ENCODE measurements around the gene TREH.

The TREH gene

DNA sequence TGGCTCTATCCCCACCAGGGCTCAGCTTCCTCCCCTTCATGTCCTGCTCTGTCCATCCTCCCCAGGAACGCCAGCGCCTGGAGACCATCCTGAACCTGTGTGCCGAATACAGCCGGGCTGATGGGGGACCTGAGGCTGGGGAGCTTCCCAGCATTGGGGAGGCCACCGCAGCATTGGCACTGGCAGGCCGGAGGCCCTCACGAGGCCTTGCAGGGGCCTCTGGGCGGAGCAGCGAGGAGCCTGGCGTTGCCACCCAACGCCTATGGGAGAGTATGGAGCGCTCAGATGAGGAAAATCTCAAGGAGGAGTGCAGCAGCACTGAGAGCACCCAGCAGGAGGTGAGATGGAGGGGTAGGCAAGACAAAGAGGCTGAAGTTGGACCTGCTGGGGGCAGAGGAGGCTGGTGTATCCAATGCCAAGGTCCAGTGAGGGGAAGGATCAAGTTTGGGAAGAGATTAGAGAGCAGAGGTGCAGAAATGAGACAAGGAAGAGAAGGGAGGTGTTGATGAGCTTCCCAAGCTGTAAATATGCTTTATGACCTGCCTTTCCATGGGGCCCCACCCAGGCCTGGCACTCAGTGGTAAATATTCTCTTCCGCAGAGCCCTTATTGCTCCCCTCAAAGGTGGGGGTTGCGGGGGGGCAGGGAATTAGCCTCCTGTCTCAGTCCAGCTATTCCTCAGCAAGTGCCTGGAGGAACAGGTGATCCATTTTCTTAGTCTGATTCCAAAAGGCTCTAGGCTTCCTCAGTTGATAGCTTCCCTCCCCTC is 48.1 kb downstream of the TREH start:
- Histone ChIP-seq H3K9me3 (ENCODE audit: control insufficient read depth in 1 of 2, low read length in 2 of 2) (no peaks in the 10 kb centered on the region), H3K27ac (ENCODE audit: low read depth, low read length) (no peak overlapping the region), H3K9ac (ENCODE audit: low read depth in 1 of 2, low read length in 2 of 2) (peak overlapping the region in 1 of 2 donors; percentile 49), H3K36me3 (ENCODE audit: control insufficient read depth in 1 of 2, insufficient read depth in 2 of 2, low read length in 2 of 2) (peaks cover 0 to 7% of the 10 kb centered on the region in 2 donors), H3K4me3 (ENCODE audit: low read depth in 1 of 2, low read length in 2 of 2) (peak overlapping the region in 1 of 2 donors; percentile 73), H3K4me1 (ENCODE audit: control insufficient read depth in 1 of 2, insufficient read depth in 2 of 2, low read length in 2 of 2) (peaks cover 55 to 62% of the 10 kb centered on the region in 2 donors), H3K27me3 (ENCODE audit: control insufficient read depth in 1 of 2, insufficient read depth in 2 of 2, low read length in 2 of 2) (no peaks in the 10 kb centered on the region)

DNA sequence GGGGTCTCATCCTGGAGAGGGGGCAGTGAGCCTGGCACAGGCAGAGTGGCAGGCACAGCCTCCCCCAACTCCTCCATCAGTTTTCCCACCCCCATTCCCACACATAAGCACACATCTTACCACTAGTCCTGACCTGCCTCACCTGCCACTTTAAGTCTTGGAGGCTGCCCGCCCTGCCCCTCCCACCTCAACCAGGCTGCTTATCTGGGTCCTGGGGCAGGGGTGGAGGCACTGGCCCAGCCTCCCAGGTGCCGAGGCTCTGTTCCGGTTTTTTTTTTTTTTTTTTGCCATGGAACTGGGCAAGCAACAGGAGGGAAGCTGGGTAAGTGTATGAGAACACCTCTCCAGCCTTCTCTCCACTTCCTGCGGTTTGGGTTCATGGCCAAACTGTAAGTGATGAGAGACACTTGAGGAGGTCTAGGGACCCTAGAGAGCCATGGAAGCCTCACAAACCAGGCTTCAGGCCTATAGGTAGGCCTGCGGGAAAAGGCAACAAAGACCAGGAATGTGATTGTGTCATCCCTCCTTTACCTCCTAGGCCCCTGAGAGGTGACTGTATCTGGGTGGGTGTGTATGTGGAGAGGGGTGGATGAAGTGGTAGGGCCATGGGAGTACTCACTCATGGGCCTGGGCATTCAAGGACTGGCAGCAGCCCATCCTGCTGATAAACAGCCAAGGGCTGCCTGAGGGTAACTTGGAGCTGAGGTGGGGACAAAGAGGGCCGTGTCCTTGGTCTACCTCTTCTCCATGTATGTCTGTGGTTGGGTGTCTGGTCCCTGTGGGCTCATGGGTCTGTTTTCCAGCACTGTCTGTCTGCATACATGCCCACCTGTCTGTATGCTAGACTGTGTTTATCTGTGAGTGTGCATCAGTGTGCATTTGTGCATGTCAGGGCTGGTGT is 49.4 kb downstream of the TREH start:
- Histone ChIP-seq H3K4me1 (ENCODE audit: control insufficient read depth in 1 of 2, insufficient read depth in 2 of 2, low read length in 2 of 2) (peaks cover 50 to 63% of the 10 kb centered on the region in 2 donors), H3K27ac (ENCODE audit: low read depth, low read length) (no peak overlapping the region), H3K9me3 (ENCODE audit: control insufficient read depth in 1 of 2, low read length in 2 of 2) (no peaks in the 10 kb centered on the region), H3K36me3 (ENCODE audit: control insufficient read depth in 1 of 2, insufficient read depth in 2 of 2, low read length in 2 of 2) (peaks cover 0 to 8% of the 10 kb centered on the region in 2 donors), H3K4me3 (ENCODE audit: low read depth in 1 of 2, low read length in 2 of 2) (peak overlapping the region; percentile 53 to 73), H3K9ac (ENCODE audit: low read depth in 1 of 2, low read length in 2 of 2) (peak overlapping the region; percentile 49 to 58), H3K27me3 (ENCODE audit: control insufficient read depth in 1 of 2, insufficient read depth in 2 of 2, low read length in 2 of 2) (no peaks in the 10 kb centered on the region)

- Histone ChIP-seq H3K9ac (ENCODE audit: low read depth in 1 of 2, low read length in 2 of 2) (no peak overlapping the region), H3K27ac (ENCODE audit: low read depth, low read length) (no peak overlapping the region), H3K27me3 (ENCODE audit: control insufficient read depth in 1 of 2, insufficient read depth in 2 of 2, low read length in 2 of 2) (no peaks in the 10 kb centered on the region), H3K9me3 (ENCODE audit: control insufficient read depth in 1 of 2, low read length in 2 of 2) (no peaks in the 10 kb centered on the region), H3K4me3 (ENCODE audit: low read depth in 1 of 2, low read length in 2 of 2) (no peak overlapping the region), H3K4me1 (ENCODE audit: control insufficient read depth in 1 of 2, insufficient read depth in 2 of 2, low read length in 2 of 2) (peaks cover 46 to 59% of the 10 kb centered on the region in 2 donors), H3K36me3 (ENCODE audit: control insufficient read depth in 1 of 2, insufficient read depth in 2 of 2, low read length in 2 of 2) (peaks cover 0 to 9% of the 10 kb centered on the region in 2 donors)
Observed at GRCh38 chr11:118628861-118629549, 50.4 kb downstream of the TREH start.

DNA sequence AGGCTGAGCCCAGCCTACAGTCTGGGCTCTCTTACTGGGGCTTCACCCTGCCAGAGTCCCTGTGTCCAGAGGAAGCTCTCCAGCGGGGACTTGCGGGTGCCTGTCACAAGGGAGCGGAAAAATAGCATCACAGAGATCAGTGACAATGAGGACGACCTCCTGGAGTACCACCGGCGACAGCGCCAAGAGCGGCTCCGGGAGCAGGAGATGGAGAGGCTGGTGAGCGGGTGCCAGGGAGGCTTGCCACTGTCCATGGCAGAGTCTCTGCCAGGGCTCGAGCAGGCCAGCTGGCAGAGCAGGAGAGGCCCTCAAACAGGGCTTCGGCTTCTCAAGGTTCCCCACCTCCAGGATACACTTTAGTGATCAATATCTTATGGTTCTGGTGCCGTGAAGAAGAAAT is 51.0 kb downstream of the TREH start:
- Histone ChIP-seq H3K36me3 (ENCODE audit: control insufficient read depth in 1 of 2, insufficient read depth in 2 of 2, low read length in 2 of 2) (peaks cover 0 to 9% of the 10 kb centered on the region in 2 donors), H3K27me3 (ENCODE audit: control insufficient read depth in 1 of 2, insufficient read depth in 2 of 2, low read length in 2 of 2) (no peaks in the 10 kb centered on the region), H3K9me3 (ENCODE audit: control insufficient read depth in 1 of 2, low read length in 2 of 2) (no peaks in the 10 kb centered on the region), H3K4me3 (ENCODE audit: low read depth in 1 of 2, low read length in 2 of 2) (no peak overlapping the region), H3K9ac (ENCODE audit: low read depth in 1 of 2, low read length in 2 of 2) (no peak overlapping the region), H3K27ac (ENCODE audit: low read depth, low read length) (no peak overlapping the region), H3K4me1 (ENCODE audit: control insufficient read depth in 1 of 2, insufficient read depth in 2 of 2, low read length in 2 of 2) (peaks cover 41 to 53% of the 10 kb centered on the region in 2 donors)

DNA sequence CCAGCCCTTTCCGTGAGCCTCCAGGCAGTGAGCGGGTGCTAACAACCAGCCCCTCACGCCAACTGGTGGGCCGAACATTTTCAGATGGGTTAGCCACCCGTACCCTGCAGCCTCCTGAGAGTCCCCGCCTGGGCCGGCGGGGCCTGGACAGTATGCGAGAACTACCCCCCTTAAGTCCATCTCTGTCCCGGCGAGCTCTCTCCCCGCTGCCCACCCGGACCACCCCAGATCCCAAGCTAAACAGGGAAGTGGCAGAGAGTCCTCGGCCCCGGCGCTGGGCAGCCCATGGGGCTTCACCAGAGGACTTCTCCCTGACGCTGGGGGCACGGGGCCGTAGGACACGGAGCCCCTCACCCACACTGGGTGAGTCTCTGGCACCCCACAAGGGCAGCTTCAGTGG is 51.4 kb downstream of the TREH start:
- H3K36me3 ChIP-seq (ENCODE audit: control insufficient read depth in 1 of 2, insufficient read depth in 2 of 2, low read length in 2 of 2): peaks cover 0 to 9% of the 10 kb centered on the region in 2 donors
- H3K9me3 ChIP-seq (ENCODE audit: control insufficient read depth in 1 of 2, low read length in 2 of 2): no peaks in the 10 kb centered on the region
- peaks cover 42 to 49% of the 10 kb centered on the region in 2 donors for H3K4me1 ChIP-seq (ENCODE audit: control insufficient read depth in 1 of 2, insufficient read depth in 2 of 2, low read length in 2 of 2)
- H3K27ac ChIP-seq (ENCODE audit: low read depth, low read length): no peak overlapping the region
- H3K9ac ChIP-seq (ENCODE audit: low read depth in 1 of 2, low read length in 2 of 2): no peak overlapping the region
- no peak overlapping the region for H3K4me3 ChIP-seq (ENCODE audit: low read depth in 1 of 2, low read length in 2 of 2)
- no peaks in the 10 kb centered on the region for H3K27me3 ChIP-seq (ENCODE audit: control insufficient read depth in 1 of 2, insufficient read depth in 2 of 2, low read length in 2 of 2)

GRCh38 chr11:118627566-118627965 is 51.9 kb downstream of the TREH start:
- no peaks in the 10 kb centered on the region for H3K9me3 ChIP-seq (ENCODE audit: control insufficient read depth in 1 of 2, low read length in 2 of 2)
- H3K4me1 ChIP-seq (ENCODE audit: control insufficient read depth in 1 of 2, insufficient read depth in 2 of 2, low read length in 2 of 2): peaks cover 47 to 48% of the 10 kb centered on the region in 2 donors
- no peak overlapping the region for H3K4me3 ChIP-seq (ENCODE audit: low read depth in 1 of 2, low read length in 2 of 2)
- no peak overlapping the region for H3K9ac ChIP-seq (ENCODE audit: low read depth in 1 of 2, low read length in 2 of 2)
- peaks cover 0 to 9% of the 10 kb centered on the region in 2 donors for H3K36me3 ChIP-seq (ENCODE audit: control insufficient read depth in 1 of 2, insufficient read depth in 2 of 2, low read length in 2 of 2)
- no peaks in the 10 kb centered on the region for H3K27me3 ChIP-seq (ENCODE audit: control insufficient read depth in 1 of 2, insufficient read depth in 2 of 2, low read length in 2 of 2)
- no peak overlapping the region for H3K27ac ChIP-seq (ENCODE audit: low read depth, low read length)

DNA sequence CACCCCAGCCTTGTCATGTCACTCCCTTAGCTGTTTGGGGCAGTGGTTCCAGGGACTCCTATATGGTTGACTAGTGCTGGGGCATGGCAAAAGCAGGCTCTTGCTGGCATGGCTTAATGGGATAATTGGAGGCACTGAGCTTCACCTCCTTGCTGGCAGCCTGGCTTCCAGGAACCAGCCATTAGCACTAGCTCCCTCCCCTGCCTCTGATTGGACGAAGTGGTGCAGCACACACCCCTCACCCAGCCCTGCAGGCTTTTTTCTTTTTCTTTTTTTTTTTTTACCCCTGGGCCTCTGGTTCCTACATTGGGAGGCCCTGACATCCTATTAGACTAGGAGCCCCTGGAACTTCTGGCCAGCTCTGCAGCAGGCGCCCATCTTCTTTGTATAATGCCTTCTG is 53.5 kb downstream of the TREH start:
- Histone ChIP-seq H3K4me1 (ENCODE audit: control insufficient read depth in 1 of 2, insufficient read depth in 2 of 2, low read length in 2 of 2) (peaks cover 38 to 47% of the 10 kb centered on the region in 2 donors), H3K36me3 (ENCODE audit: control insufficient read depth in 1 of 2, insufficient read depth in 2 of 2, low read length in 2 of 2) (peaks cover 0 to 9% of the 10 kb centered on the region in 2 donors), H3K9ac (ENCODE audit: low read depth in 1 of 2, low read length in 2 of 2) (no peak overlapping the region), H3K27ac (ENCODE audit: low read depth, low read length) (no peak overlapping the region), H3K4me3 (ENCODE audit: low read depth in 1 of 2, low read length in 2 of 2) (no peak overlapping the region), H3K27me3 (ENCODE audit: control insufficient read depth in 1 of 2, insufficient read depth in 2 of 2, low read length in 2 of 2) (no peaks in the 10 kb centered on the region), H3K9me3 (ENCODE audit: control insufficient read depth in 1 of 2, low read length in 2 of 2) (no peaks in the 10 kb centered on the region)

DNA sequence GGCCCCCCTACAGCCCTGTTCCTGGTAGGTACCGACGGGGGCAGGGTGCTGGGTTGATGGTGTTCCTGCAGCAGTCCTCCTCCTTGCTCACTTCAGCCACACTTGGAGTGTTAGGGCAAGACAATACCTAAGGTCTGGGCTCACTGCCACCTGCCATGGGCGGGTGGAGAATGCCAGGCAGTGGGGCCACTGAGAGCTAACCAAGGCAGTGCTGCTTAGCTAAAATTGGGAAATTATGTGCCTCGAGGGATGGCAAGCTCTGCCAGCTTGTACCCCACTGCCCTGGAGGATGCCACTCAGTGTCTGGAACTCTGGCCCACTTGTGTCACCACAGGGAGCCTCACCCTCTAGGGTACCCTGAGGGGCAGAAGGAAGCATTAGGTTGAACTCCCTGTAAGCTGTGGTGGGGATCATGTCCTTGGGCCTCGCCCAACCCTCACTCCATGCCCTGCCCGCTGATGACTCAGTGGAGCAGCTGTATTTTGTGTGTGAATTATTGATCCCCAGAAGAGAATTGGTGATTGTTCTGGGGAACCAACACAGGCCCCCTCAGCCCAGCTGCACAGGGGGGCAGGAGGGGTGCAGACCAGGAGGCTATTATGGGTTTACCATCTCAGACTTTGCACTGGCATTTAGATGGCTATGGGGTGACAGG is 54.3 kb downstream of the TREH start:
- no peak overlapping the region for H3K9ac ChIP-seq (ENCODE audit: low read depth in 1 of 2, low read length in 2 of 2)
- no peak overlapping the region for H3K4me3 ChIP-seq (ENCODE audit: low read depth in 1 of 2, low read length in 2 of 2)
- peaks cover 35 to 47% of the 10 kb centered on the region in 2 donors for H3K4me1 ChIP-seq (ENCODE audit: control insufficient read depth in 1 of 2, insufficient read depth in 2 of 2, low read length in 2 of 2)
- H3K9me3 ChIP-seq (ENCODE audit: control insufficient read depth in 1 of 2, low read length in 2 of 2): no peaks in the 10 kb centered on the region
- H3K27me3 ChIP-seq (ENCODE audit: control insufficient read depth in 1 of 2, insufficient read depth in 2 of 2, low read length in 2 of 2): no peaks in the 10 kb centered on the region
- H3K36me3 ChIP-seq (ENCODE audit: control insufficient read depth in 1 of 2, insufficient read depth in 2 of 2, low read length in 2 of 2): peaks cover 0 to 5% of the 10 kb centered on the region in 2 donors
- no peak overlapping the region for H3K27ac ChIP-seq (ENCODE audit: low read depth, low read length)

DNA sequence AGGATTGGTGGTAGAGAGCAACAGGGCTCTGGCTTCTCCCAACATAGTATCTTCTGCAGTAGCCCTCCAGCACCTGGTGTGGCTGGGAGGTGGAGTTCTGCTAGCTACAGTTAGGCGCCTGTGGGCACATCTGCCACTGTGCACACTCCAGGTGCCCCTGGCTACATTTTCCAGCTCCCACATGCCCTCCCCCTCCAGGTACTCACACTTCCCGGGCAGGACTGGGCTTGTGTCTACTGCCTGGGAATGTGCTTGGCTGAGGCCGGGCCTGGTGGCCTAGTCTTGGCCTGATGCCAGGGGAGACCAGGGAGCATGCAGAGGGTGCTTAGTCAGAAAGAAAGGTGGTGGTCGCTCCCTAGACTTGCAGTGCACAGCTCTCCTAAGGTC is 56.2 kb downstream of the TREH start:
- Histone ChIP-seq H3K36me3 (ENCODE audit: control insufficient read depth in 1 of 2, insufficient read depth in 2 of 2, low read length in 2 of 2) (peaks cover 0 to 5% of the 10 kb centered on the region in 2 donors), H3K9ac (ENCODE audit: low read depth in 1 of 2, low read length in 2 of 2) (no peak overlapping the region), H3K27me3 (ENCODE audit: control insufficient read depth in 1 of 2, insufficient read depth in 2 of 2, low read length in 2 of 2) (no peaks in the 10 kb centered on the region), H3K9me3 (ENCODE audit: control insufficient read depth in 1 of 2, low read length in 2 of 2) (no peaks in the 10 kb centered on the region), H3K4me1 (ENCODE audit: control insufficient read depth in 1 of 2, insufficient read depth in 2 of 2, low read length in 2 of 2) (peaks cover 35 to 52% of the 10 kb centered on the region in 2 donors), H3K27ac (ENCODE audit: low read depth, low read length) (no peak overlapping the region), H3K4me3 (ENCODE audit: low read depth in 1 of 2, low read length in 2 of 2) (no peak overlapping the region)
